Colonic mucosa (tissue), 4 donors: Measurements from ENCODE around the gene DLGAP1. TPM values are rescaled to one million over a fixed set of nuclear protein-coding genes. Genes with fewer than 3 reads are reported as not detected.

Source experiments
- DNase-seq: peaks from one replicate; pipeline ENCODE4 v3.0.0-alpha.2; 2020
- H3K27ac ChIP-seq: fragments of 200-600 bp; one replicate; pipeline ENCODE4 v1.8.0; 2021
- H3K27me3 ChIP-seq: fragments of 200-600 bp; one replicate; pipeline ENCODE4 v1.8.0; 2021
- H3K36me3 ChIP-seq: fragments of 200-600 bp; one replicate; pipeline ENCODE4 v1.8.0; 2021
- H3K4me1 ChIP-seq: fragments of 200-600 bp; one replicate; pipeline ENCODE4 v1.8.0; 2021; ENCODE audit warnings: mild to moderate bottlenecking
- H3K4me3 ChIP-seq: fragments of 200-600 bp; one replicate; pipeline ENCODE4 v1.8.0; 2021
- H3K9ac ChIP-seq, 2 donors: one replicate each; pipeline ENCODE4 v1.7.0; 2013; ENCODE audit warnings: control low read depth in 2 of 2, low read depth in 2 of 2, low read length in 2 of 2
- H3K9me3 ChIP-seq: fragments of 200-600 bp; one replicate; pipeline ENCODE4 v1.8.0; 2021
- intact Hi-C: fragments of 100-400 bp; cut with DNase I; formaldehyde crosslinking; loops from one replicate; pipeline ENCODE4 v1.14.1; 2022
- total RNA-seq, 2 donors: library from RNA; stranded (reverse); fragmentation: NEBNext Ultra II Directional in 1 of 2; extraction: Animal tissue kit (Norgen Biotek cat#: 25700) in 1 of 2; gene quantifications; one replicate each; pipeline ENCODE4 v1.2.1, GENCODE V29; 2021
- TF ChIP-seq, protein P1 (sequence below): fragments of 200-600 bp; IDR thresholded peaks from one replicate; pipeline ENCODE4 v1.8.0; 2022; ENCODE audit warnings: antibody characterized with exemption, mild to moderate bottlenecking
- donor health status: healthy.
- donor health status: DM: no; HTN: no; CAD: no.
- donor health status: DM: no; HTN: no; CAD: no.

Gene DLGAP1
- total RNA-seq, 2 donors from 2014 or later = 0.25 to 0.50 TPM

DNA sequence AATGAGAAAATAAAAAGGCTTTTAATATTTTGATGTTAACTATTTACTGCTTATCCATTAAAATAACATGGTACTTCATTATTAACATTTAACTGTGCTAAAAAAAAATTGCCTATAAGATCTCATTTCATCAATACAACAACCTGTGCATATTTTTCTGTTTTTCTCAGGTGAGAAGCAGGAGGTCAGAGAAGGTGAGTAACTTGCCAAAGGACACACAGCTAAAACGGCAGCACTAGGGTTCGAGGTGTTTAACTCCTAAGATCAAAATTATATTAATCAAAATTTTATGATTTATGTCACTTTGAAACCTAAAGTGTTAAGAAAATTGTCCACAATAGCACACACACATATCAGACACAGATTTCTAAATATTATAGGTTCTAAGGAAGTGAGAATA, 639.1 kb downstream of the DLGAP1 start:
- Histone ChIP-seq H3K4me1 (no peaks in the 10 kb centered on the region), H3K9me3 (no peaks in the 10 kb centered on the region), H3K36me3 (no peaks in the 10 kb centered on the region), H3K4me3 (no peak overlapping the region), H3K27me3 (no peaks in the 10 kb centered on the region), H3K27ac (no peak overlapping the region), H3K9ac (no peak overlapping the region)
- TF ChIP-seq, protein P1, sequence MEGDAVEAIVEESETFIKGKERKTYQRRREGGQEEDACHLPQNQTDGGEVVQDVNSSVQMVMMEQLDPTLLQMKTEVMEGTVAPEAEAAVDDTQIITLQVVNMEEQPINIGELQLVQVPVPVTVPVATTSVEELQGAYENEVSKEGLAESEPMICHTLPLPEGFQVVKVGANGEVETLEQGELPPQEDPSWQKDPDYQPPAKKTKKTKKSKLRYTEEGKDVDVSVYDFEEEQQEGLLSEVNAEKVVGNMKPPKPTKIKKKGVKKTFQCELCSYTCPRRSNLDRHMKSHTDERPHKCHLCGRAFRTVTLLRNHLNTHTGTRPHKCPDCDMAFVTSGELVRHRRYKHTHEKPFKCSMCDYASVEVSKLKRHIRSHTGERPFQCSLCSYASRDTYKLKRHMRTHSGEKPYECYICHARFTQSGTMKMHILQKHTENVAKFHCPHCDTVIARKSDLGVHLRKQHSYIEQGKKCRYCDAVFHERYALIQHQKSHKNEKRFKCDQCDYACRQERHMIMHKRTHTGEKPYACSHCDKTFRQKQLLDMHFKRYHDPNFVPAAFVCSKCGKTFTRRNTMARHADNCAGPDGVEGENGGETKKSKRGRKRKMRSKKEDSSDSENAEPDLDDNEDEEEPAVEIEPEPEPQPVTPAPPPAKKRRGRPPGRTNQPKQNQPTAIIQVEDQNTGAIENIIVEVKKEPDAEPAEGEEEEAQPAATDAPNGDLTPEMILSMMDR = no peak
- DNase-seq = no peak
- intact Hi-C loops = no loop called here

DNA sequence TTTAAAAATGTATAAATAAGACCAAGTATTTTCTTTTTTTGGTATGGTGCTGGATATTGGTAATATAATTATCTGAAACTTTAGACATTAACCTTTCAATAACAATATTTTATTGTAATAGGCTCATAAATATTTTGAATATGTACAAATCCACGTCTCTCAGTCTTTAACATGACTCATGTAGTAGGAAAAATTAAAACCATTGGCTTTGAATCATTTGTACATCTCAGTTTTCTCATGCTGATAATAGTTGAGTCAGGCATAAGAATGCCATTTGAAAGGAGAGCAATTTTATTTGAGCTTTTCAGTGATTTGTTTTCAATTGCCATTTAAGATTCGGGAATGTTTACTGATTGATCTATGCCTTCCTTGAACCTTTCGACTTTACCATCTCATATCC, 640.3 kb downstream of the DLGAP1 start:
- no peak overlapping the region for H3K4me3 ChIP-seq
- H3K27ac ChIP-seq = no peak overlapping the region
- no peaks in the 10 kb centered on the region for H3K36me3 ChIP-seq
- no peaks in the 10 kb centered on the region for H3K27me3 ChIP-seq
- DNase-seq = no peak
- H3K9me3 ChIP-seq = no peaks in the 10 kb centered on the region
- H3K9ac ChIP-seq = no peak overlapping the region
- TF ChIP-seq, protein P1 = no peak
- intact Hi-C loops = no loop called here
- H3K4me1 ChIP-seq = no peaks in the 10 kb centered on the region

DNA sequence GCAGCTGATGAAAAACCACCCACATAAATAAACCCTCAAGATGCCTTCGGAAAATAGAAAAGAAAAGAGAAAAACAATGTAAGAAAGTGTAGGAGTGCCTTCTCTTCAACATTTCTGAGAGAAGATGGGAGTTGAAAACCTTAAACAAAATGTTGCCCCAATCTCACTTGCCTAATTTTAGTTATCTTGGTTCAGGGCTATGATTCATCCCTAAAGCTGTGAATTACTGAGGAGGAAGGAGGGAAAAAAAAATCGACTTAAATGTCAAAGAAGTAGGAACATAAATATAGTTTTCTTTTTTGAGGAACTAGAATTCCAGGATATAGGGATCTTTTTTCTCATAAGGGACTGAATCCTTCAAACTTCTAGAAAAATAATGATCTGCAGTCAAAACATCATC, 644.8 kb downstream of the DLGAP1 start:
- Histone ChIP-seq H3K27me3 (no peaks in the 10 kb centered on the region), H3K36me3 (no peaks in the 10 kb centered on the region), H3K4me3 (no peak overlapping the region), H3K27ac (no peak overlapping the region), H3K4me1 (no peaks in the 10 kb centered on the region), H3K9ac (no peak overlapping the region), H3K9me3 (no peaks in the 10 kb centered on the region)
- no peak for DNase-seq
- intact Hi-C loops = no loop called here
- TF ChIP-seq, protein P1 = no peak

DNA sequence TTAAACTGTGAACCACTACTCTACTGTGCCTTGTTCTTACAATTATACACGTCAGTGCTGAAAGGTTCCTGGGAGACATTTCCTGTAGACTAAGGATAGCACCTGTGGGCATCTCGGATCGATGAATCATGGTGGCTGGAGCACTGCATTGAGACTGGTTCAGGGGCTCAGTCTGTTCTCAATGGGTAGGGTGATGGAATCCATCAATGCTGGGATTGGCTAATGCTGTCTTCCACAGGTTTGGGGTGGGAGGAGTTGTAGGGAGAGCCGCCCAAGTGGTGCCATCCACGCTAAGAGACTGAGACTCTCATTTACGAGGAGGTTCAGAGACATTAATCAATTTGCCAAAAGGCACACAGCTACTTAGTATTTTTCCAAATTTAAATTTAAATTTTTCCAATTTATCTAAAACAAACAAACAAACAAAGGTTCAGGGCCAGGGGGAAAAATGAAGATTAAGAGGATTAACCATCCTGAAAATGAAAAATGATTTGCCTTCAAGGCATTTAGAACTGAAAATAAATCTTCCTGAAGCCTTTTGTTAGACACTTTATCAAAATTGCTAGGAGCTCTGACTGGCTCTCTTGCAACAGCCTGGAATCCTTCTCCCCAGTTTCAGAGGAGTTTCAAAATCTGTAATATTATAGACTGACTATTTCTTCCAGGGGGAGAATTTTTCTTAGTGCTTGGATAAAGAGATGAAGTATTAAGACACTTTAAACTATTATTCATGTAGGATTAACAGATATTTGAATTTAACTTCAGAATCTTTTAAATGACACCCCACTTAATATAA, 645.9 kb downstream of the DLGAP1 start:
- intact Hi-C loops = no loop called here
- Histone ChIP-seq H3K9ac (no peak overlapping the region), H3K4me3 (no peak overlapping the region), H3K36me3 (no peaks in the 10 kb centered on the region), H3K27me3 (no peaks in the 10 kb centered on the region), H3K27ac (no peak overlapping the region), H3K9me3 (no peaks in the 10 kb centered on the region), H3K4me1 (no peaks in the 10 kb centered on the region)
- DNase-seq = no peak
- TF ChIP-seq, protein P1 = no peak

DNA sequence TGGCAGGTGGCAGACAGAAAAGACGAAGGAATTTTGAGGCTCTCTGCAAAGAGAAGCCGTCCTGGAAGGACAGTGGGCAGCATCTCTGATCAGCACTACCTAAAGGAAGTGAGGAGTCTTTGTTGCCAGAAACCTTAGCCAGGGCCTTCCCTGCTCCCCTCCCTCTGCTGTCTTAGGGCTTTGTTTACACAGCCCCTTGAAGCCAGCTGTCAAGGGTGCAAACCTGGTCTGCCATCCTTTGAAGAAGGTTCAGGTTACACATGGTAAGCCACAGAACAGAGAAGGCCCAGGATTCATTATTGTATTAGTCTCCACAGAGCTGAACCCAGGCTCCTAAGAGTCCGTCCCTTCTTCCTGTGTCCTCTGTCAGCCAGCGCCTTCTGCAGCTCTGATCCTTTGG, 648.5 kb downstream of the DLGAP1 start:
- Histone ChIP-seq H3K9ac (no peak overlapping the region), H3K9me3 (no peaks in the 10 kb centered on the region), H3K4me1 (no peaks in the 10 kb centered on the region), H3K4me3 (no peak overlapping the region), H3K27ac (no peak overlapping the region), H3K36me3 (no peaks in the 10 kb centered on the region), H3K27me3 (no peaks in the 10 kb centered on the region)
- TF ChIP-seq, protein P1 = no peak
- DNase-seq = no peak
- intact Hi-C loops = no loop called here
